HuH-7 (cell line): ENCODE results near the gene SLK.

ENCODE experiments used
- DNase-seq: peaks from one replicate; pipeline ENCODE4 v3.0.0; 2011; ENCODE audit warnings: low spot score

Gene SLK

GRCh38 chr10:104034401-104035193 lies 67.7 kb downstream of the SLK start:
- DNase-seq = no peak

GRCh38 chr10:104035194-104036068 lies 68.5 kb downstream of the SLK start:
- DNase-seq = no peak

GRCh38 chr10:104036069-104036384 lies 69.1 kb downstream of the SLK start:
- no peak for DNase-seq

GRCh38 chr10:104036518-104037260 lies 69.7 kb downstream of the SLK start:
- no peak for DNase-seq

- DNase-seq = no peak
Observed at GRCh38 chr10:104037261-104037951, 70.5 kb downstream of the SLK start.

- no peak for DNase-seq
Observed at GRCh38 chr10:104038537-104038936, 71.6 kb downstream of the SLK start.

GRCh38 chr10:104038958-104039752 lies 72.2 kb downstream of the SLK start:
- DNase-seq = no peak

GRCh38 chr10:104040382-104040781 lies 73.4 kb downstream of the SLK start:
- no peak for DNase-seq

- no peak for DNase-seq
Observed at GRCh38 chr10:104040862-104041789, 74.2 kb downstream of the SLK start.

- DNase-seq = no peak
Observed at GRCh38 chr10:104041891-104042535, 75.1 kb downstream of the SLK start.

GRCh38 chr10:104043185-104043830 lies 76.4 kb downstream of the SLK start:
- DNase-seq = no peak

- no peak for DNase-seq
Observed at GRCh38 chr10:104043854-104044253, 76.9 kb downstream of the SLK start.

- peak; percentile 32 for DNase-seq
Observed at GRCh38 chr10:104045151-104046089, 78.5 kb downstream of the SLK start.

GRCh38 chr10:104046651-104047050 lies 79.7 kb downstream of the SLK start:
- DNase-seq = no peak

- DNase-seq = no peak
Observed at GRCh38 chr10:104049504-104050250, 82.7 kb downstream of the SLK start.

GRCh38 chr10:104052431-104052830 lies 85.5 kb downstream of the SLK start:
- no peak for DNase-seq

GRCh38 chr10:104053201-104053600 lies 86.3 kb downstream of the SLK start:
- DNase-seq = no peak
